GM19099 (cell line): Measurements from ENCODE around the gene DSTN.

Source experiments
- POLR2A ChIP-seq: IDR thresholded peaks from 3 replicates; pipeline ENCODE4 v1.6.1; 2011; ENCODE audit warnings: low read depth; ENCODE audit not compliant: insufficient read length; ENCODE audit errors: extremely low read depth

DSTN gene

GRCh38 chr20:17590245-17590644 is 20.4 kb downstream of the DSTN start:
- TF ChIP-seq POLR2A = no peak

- TF ChIP-seq POLR2A = no peak
Measured at GRCh38 chr20:17593902-17594301, 24.0 kb downstream of the DSTN start.

- TF ChIP-seq POLR2A = no peak
Measured at GRCh38 chr20:17594443-17594842, 24.6 kb downstream of the DSTN start.

- no peak for TF ChIP-seq POLR2A
Measured at GRCh38 chr20:17595856-17596255, 26.0 kb downstream of the DSTN start.

- TF ChIP-seq POLR2A = no peak
Measured at GRCh38 chr20:17598013-17598550, 28.2 kb downstream of the DSTN start.

GRCh38 chr20:17601957-17602356 is 32.1 kb downstream of the DSTN start:
- no peak for TF ChIP-seq POLR2A

- no peak for TF ChIP-seq POLR2A
Measured at GRCh38 chr20:17602493-17602892, 32.6 kb downstream of the DSTN start.

- TF ChIP-seq POLR2A = no peak
Measured at GRCh38 chr20:17605131-17605660, 35.3 kb downstream of the DSTN start.

GRCh38 chr20:17606001-17606400 is 36.1 kb downstream of the DSTN start:
- no peak for TF ChIP-seq POLR2A

GRCh38 chr20:17608701-17609497 is 39.0 kb downstream of the DSTN start:
- TF ChIP-seq POLR2A = no peak

GRCh38 chr20:17609811-17610377 is 40.0 kb downstream of the DSTN start:
- TF ChIP-seq POLR2A = no peak

GRCh38 chr20:17610566-17611289 is 40.9 kb downstream of the DSTN start:
- no peak for TF ChIP-seq POLR2A

GRCh38 chr20:17611290-17611539 is 41.3 kb downstream of the DSTN start:
- TF ChIP-seq POLR2A = no peak

GRCh38 chr20:17611540-17612286 is 41.8 kb downstream of the DSTN start:
- no peak for TF ChIP-seq POLR2A
